K562 (cell line): ENCODE data around the gene SHC1. TPM values are rescaled to one million over a fixed set of nuclear protein-coding genes. Genes with fewer than 3 reads are reported as not detected.

Experiments used
- BCL6 ChIP-seq: fragments of 250-450 bp; sonication (Bioruptor Pico); IDR thresholded peaks from 2 replicates; pipeline ENCODE4 v1.4.0; 2020
- BRD9 ChIP-seq: fragments of 450-650 bp; IDR thresholded peaks from 2 replicates; pipeline ENCODE4 v1.6.1; 2018; ENCODE audit warnings: low read depth; ENCODE audit not compliant: partially characterized antibody
- CHD2 ChIP-seq: IDR thresholded peaks from 2 replicates; pipeline ENCODE4 v1.6.1; 2011; ENCODE audit warnings: low read depth, low read length
- CREM ChIP-seq: IDR thresholded peaks from 2 replicates; pipeline ENCODE4 v1.6.1; 2014; ENCODE audit warnings: antibody characterized with exemption, low read depth
- FOXP4 ChIP-seq: sonication (generic); formaldehyde crosslinking; IDR thresholded peaks from 2 replicates; pipeline ENCODE4 v1.8.0; 2022; ENCODE audit warnings: mild to moderate bottlenecking, missing genetic modification reagents, borderline replicate concordance
- GTF2A2 ChIP-seq: IDR thresholded peaks from 2 replicates; pipeline ENCODE4 v1.6.1; 2016; ENCODE audit warnings: mild to moderate bottlenecking, missing genetic modification characterization, missing compliant biosample characterization
- HNRNPL ChIP-seq: fragments of 200-400 bp; formaldehyde crosslinking; IDR thresholded peaks from 2 replicates; pipeline ENCODE4 v1.6.1; 2017; ENCODE audit warnings: low read depth, mild to moderate bottlenecking, low read length
- MTA1 ChIP-seq: fragments of 450-650 bp; IDR thresholded peaks from 2 replicates; pipeline ENCODE4 v1.6.1; 2017; ENCODE audit warnings: borderline replicate concordance
- MYNN ChIP-seq, 2 experiments: sonication (generic); formaldehyde crosslinking in 1 of 2; IDR thresholded peaks; 2 replicates each; pipeline versions ENCODE4 v1.5.0 to v1.6.1; 2016 to 2020; ENCODE audit warnings: antibody characterized with exemption in 1 of 2, missing genetic modification reagents in 1 of 2
- PRDM10 ChIP-seq: fragments of 450-650 bp; IDR thresholded peaks from 2 replicates; pipeline ENCODE4 v1.6.1; 2018; ENCODE audit not compliant: partially characterized antibody
- RB1 ChIP-seq: fragments of 450-650 bp; IDR thresholded peaks from 2 replicates; pipeline ENCODE4 v1.6.1; 2017; ENCODE audit warnings: low read depth, mild to moderate bottlenecking
- RERE ChIP-seq: sonication (generic); formaldehyde crosslinking; IDR thresholded peaks from 2 replicates; pipeline ENCODE4 v1.8.0; 2023; ENCODE audit warnings: missing genetic modification reagents, mild to moderate bottlenecking, borderline replicate concordance
- ZNF12 ChIP-seq: sonication (generic); formaldehyde crosslinking; IDR thresholded peaks from 2 replicates; pipeline ENCODE4 v1.4.0; 2020; ENCODE audit warnings: mild to moderate bottlenecking, missing genetic modification reagents
- ZNF224 ChIP-seq: sonication (generic); formaldehyde crosslinking; IDR thresholded peaks from 2 replicates; pipeline ENCODE4 v1.8.0; 2022; ENCODE audit warnings: mild to moderate bottlenecking, missing genetic modification reagents
- ZSCAN29 ChIP-seq: fragments of 450-650 bp; IDR thresholded peaks from 2 replicates; pipeline ENCODE4 v1.6.1; 2017
- polyA plus RNA-seq, 8 experiments: library from polyadenylated mRNA; depleted of rRNA in 4 of 8; stranded (reverse) in 5 of 8; unstranded in 3 of 8; fragments of >200 nt; fragmentation: Nextera tagmentation in 2 of 8; fragmentation: Illumina TruSeq in 1 of 8; extraction: Ambion mirVana in 2 of 8; extraction: Trizol in 1 of 8; gene quantifications; 2 replicates each; pipeline versions ENCODE4 v1.2.1 to v1.2.3, GENCODE V29; 2011 to 2014; ENCODE audit warnings: inconsistent platforms in 1 of 8, missing spikeins in 1 of 8
- total RNA-seq, 7 experiments: library from RNA; depleted of rRNA in 6 of 7; stranded (reverse); fragments of >200 nt in 6 of 7; fragmentation: Illumina TruSeq in 2 of 7; extraction: Trizol in 2 of 7; gene quantifications; 2 replicates each; pipeline versions ENCODE4 v1.2.1 to v1.2.3, GENCODE V29; 2011 to 2021; ENCODE audit warnings: low replicate concordance in 1 of 7

The SHC1 gene
- total and polyA plus RNA-seq, 9 of the 15 experiments (the other 6 are each of a cell fraction or from before 2014, with no cell fraction given) = 4.1 to 113 (median 51.9) TPM

DNA sequence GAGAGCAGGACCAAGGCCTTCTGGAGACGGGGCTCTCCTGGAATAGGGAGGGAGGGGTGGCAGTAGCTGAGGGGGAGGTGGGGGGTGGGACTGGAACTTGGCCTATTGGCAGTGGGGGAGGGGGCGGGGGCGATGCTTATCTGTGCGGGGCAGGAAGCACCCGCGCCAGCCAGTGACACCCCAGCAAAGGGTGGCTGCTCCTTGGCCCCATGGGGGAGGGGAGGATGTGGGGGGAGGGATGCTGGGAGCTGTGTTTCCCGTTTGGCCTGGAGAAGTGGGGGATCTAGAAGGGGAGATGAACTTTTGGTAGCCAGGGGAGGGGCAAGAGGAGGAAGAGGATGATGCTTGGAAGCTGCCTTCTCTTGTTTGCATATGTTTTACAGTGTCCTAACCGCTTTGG is 43.1 kb upstream of the SHC1 start (continued):
- TF ChIP-seq RERE = no peak
- TF ChIP-seq MTA1 = no peak
- TF ChIP-seq HNRNPL = no peak
- no peak for TF ChIP-seq CHD2
- no peak for TF ChIP-seq ZSCAN29
- no peak for TF ChIP-seq BCL6 (CRISPR knock-in tag)
- no peak for TF ChIP-seq BRD9
- no peak for TF ChIP-seq FOXP4 (CRISPR knock-in tag)
- TF ChIP-seq ZNF224 (CRISPR knock-in tag) = no peak
- TF ChIP-seq MYNN (IDR thresholded peaks at IDR 0.05) = no peak
- no peak for TF ChIP-seq MYNN (CRISPR knock-in tag; IDR thresholded peaks at IDR 0.05)
- TF ChIP-seq GTF2A2 (tag) = no peak
- TF ChIP-seq CREM = 0 out of 2 replicates have a peak, but pooled peaks have one; percentile 36
- no peak for TF ChIP-seq PRDM10
- no peak for TF ChIP-seq RB1
- no peak for TF ChIP-seq ZNF12 (CRISPR knock-in tag)
